Smooth muscle cell (in vitro differentiated cells): ENCODE data around the gene PLA2G7. TPM values are rescaled to one million over a fixed set of nuclear protein-coding genes. Genes with fewer than 3 reads are reported as not detected.
"Not testable (repeated sequence)": the region's sequence is repeated elsewhere in the genome, so short reads cannot be mapped to it uniquely, and the experiment has no call there.

Source experiments
- DNase-seq: peaks from one replicate; lab custom pipeline; 2025; ENCODE audit not compliant: unreplicated experiment; lab: John Stamatoyannopoulos, UW
- H2AFZ ChIP-seq: fragments of 200-600 bp; sonication (generic); 2 replicates; pipeline ENCODE4 v1.6.0; 2016; ENCODE audit warnings: antibody characterized with exemption, low read depth, mild to moderate bottlenecking
- H3F3A ChIP-seq: fragments of 200-600 bp; sonication (generic); 2 replicates; pipeline ENCODE4 v1.6.0; 2017; ENCODE audit warnings: antibody characterized with exemption, low read depth
- H3K27ac ChIP-seq: fragments of 200-600 bp; sonication (generic); 2 replicates; pipeline ENCODE4 v1.5.1; 2016; ENCODE audit warnings: low read depth, mild to moderate bottlenecking
- H3K27me3 ChIP-seq: fragments of 200-600 bp; sonication (generic); 2 replicates; pipeline ENCODE4 v1.6.1; 2016; ENCODE audit warnings: low read depth, mild to moderate bottlenecking
- H3K36me3 ChIP-seq: fragments of 200-600 bp; sonication (generic); 2 replicates; pipeline ENCODE4 v1.5.1; 2016; ENCODE audit warnings: low read depth
- H3K4me1 ChIP-seq: fragments of 200-600 bp; sonication (generic); 2 replicates; pipeline ENCODE4 v1.5.1; 2016; ENCODE audit warnings: low read depth
- H3K4me2 ChIP-seq: fragments of 200-600 bp; sonication (generic); 2 replicates; pipeline ENCODE4 v1.6.0; 2016; ENCODE audit warnings: mild to moderate bottlenecking
- H3K4me3 ChIP-seq: fragments of 200-600 bp; sonication (generic); 2 replicates; pipeline ENCODE4 v1.5.1; 2016; ENCODE audit warnings: mild to moderate bottlenecking
- H3K79me2 ChIP-seq: fragments of 200-600 bp; sonication (generic); 2 replicates; pipeline ENCODE4 v1.6.0; 2016; ENCODE audit warnings: low read depth, mild to moderate bottlenecking
- H3K9ac ChIP-seq: fragments of 200-600 bp; sonication (generic); 2 replicates; pipeline ENCODE4 v1.6.0; 2016; ENCODE audit warnings: low read depth
- H3K9me3 ChIP-seq: fragments of 200-600 bp; sonication (generic); replicated peaks from 2 replicates; pipeline ENCODE4 v1.5.1; 2016; ENCODE audit warnings: low read depth
- H4K20me1 ChIP-seq: fragments of 200-600 bp; sonication (generic); 2 replicates; pipeline ENCODE4 v1.6.0; 2016; ENCODE audit warnings: low read depth
- CTCF ChIP-seq: fragments of 200-600 bp; sonication (generic); IDR thresholded peaks from 2 replicates; pipeline ENCODE4 v1.5.1; 2017; ENCODE audit warnings: borderline replicate concordance, mild to moderate bottlenecking, antibody characterized with exemption; ENCODE audit not compliant: insufficient read depth, poor library complexity, severe bottlenecking
- WGBS: methylation state at CpG from one replicate; pipeline ENCODE4 v1.1.7; 2016; ENCODE audit warnings: low lambda C conversion rate; 5-methylcytosine and 5-hydroxymethylcytosine counted together
- polyA plus RNA-seq: library from polyadenylated mRNA; unstranded; fragments of >200 nt; fragmentation: Nextera tagmentation; extraction: Ambion mirVana; gene quantifications from 2 replicates; pipeline ENCODE4 v1.2.1, GENCODE V29; 2016
- total RNA-seq: library from RNA; depleted of rRNA; stranded (reverse); fragments of >200 nt; gene quantifications from 2 replicates; pipeline ENCODE4 v1.2.3, GENCODE V29; 2014

The PLA2G7 gene
- total and polyA plus RNA-seq, 2 experiments from 2014 or later = 0.30 to 1.2 TPM

GRCh38 chr6:46749731-46750130, 14.6 kb upstream of the PLA2G7 start:
- Histone ChIP-seq H2AFZ (no peak overlapping the region), H3F3A (no peaks in the 10 kb centered on the region), H4K20me1 (no peaks in the 10 kb centered on the region), H3K9ac (no peak overlapping the region), H3K27me3 (peaks cover 13% of the 10 kb centered on the region), H3K4me1 (no peaks in the 10 kb centered on the region), H3K9me3 (no peaks in the 10 kb centered on the region), H3K79me2 (no peaks in the 10 kb centered on the region), H3K36me3 (no peaks in the 10 kb centered on the region), H3K4me2 (no peak overlapping the region), H3K4me3 (no peak overlapping the region), H3K27ac (no peak overlapping the region)
- no peak for DNase-seq
- WGBS = 68% methylated on average over 5 of the region's 5 CpGs
- TF ChIP-seq CTCF = no peak

DNA sequence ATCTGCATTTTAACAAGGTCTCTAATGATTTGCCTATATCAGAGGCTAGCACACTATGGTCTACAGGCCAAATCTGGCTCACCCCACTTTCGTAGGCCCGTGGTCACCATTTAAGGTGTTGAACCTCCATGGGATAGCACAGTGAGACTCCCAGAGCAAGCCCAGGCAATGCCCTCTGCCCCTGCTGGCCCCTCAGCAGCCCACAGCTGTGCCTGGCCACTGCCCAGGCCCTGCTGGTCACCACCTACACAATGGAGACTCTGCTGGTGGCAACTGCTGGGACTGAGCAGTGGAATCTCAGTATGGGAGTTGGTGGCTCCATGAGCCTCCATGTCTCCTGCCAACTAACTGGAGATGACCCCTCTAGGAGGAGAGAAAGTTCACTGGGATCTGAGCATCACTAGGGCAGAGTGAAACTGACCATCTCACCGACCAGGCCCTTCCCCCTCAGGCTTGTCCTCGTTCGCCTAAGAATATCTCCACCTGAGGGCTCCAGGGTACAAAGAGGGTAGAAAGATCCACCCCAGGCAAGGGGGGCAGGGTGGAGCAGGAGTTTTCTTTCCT, 13.8 kb upstream of the PLA2G7 start:
- Histone ChIP-seq H3K27ac (no peak overlapping the region), H3K27me3 (peaks cover 10% of the 10 kb centered on the region), H3F3A (no peaks in the 10 kb centered on the region), H2AFZ (no peak overlapping the region), H3K4me1 (no peaks in the 10 kb centered on the region), H3K9me3 (no peaks in the 10 kb centered on the region), H3K4me2 (no peak overlapping the region), H3K36me3 (no peaks in the 10 kb centered on the region), H3K4me3 (no peak overlapping the region), H3K79me2 (no peaks in the 10 kb centered on the region), H3K9ac (no peak overlapping the region), H4K20me1 (no peaks in the 10 kb centered on the region)
- no peak for TF ChIP-seq CTCF
- DNase-seq = no peak
- WGBS = 90% methylated on average over 5 of the region's 5 CpGs

DNA sequence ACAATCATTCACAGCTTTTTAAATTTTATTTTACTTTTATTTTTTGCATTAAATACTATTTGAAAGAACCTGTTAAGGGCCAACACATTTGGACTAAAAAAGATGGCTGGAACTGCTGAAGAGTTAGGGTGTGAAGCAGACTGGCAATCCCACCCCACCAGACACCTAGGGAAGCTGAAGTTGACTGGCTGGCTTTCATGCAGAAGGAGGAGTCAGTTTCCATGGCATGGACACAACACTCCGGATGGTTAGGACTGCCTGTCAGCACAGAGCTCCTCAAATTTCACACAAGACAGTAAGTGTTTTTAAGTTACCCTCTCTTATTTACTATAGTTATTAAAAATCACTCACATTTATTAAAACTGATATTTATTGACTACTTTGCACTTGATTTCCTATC, 11.5 kb upstream of the PLA2G7 start, which contains the start of gene ANKRD66:
Gene ANKRD66, plus strand, starts transcription at position 238 of the 400 bp plus-strand sequence. CDS start 5,016 bp downstream, outside the sequence.
- no peak within 1 kb of the TSS for H3K4me2 ChIP-seq
- WGBS = 81% methylated on average over 1 of the region's 1 CpG
- no peak for TF ChIP-seq CTCF
- H3K79me2 ChIP-seq = no peaks in the 10 kb centered on the region
- no peaks in the 10 kb centered on the region for H3K36me3 ChIP-seq
- H3K4me1 ChIP-seq = no peaks in the 10 kb centered on the region
- no peak for DNase-seq
- no peak within 1 kb of the TSS for H2AFZ ChIP-seq
- H3K9ac ChIP-seq = no peak within 1 kb of the TSS
- no peaks in the 10 kb centered on the region for H3K9me3 ChIP-seq
- H3K27me3 ChIP-seq = peaks cover 9% of the 10 kb centered on the region
- H3K27ac ChIP-seq = no peak within 1 kb of the TSS
- H4K20me1 ChIP-seq = no peaks in the 10 kb centered on the region
- no peak within 1 kb of the TSS for H3K4me3 ChIP-seq
- no peaks in the 10 kb centered on the region for H3F3A ChIP-seq

DNA sequence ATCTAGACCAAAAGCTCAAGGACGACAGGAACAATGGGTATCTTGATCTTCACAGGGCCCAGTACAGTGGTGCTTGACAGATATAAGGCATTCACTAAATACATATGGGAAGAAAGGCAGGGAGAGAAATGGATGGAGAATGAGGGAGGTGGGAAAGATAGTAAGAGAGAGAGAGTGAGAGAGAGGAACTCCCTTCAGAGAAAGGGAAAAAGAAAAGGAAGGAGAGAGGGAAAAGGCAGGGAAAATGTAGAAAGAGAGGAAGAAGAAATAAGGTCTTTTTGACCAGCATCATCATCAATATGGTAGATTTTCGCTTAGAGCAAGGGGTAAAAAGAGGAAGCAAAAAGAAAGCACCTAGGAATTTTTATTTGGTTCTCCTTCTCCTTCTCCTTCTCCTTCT, 10.8 kb upstream of the PLA2G7 start:
- no peaks in the 10 kb centered on the region for H3K4me1 ChIP-seq
- no peak overlapping the region for H3K4me2 ChIP-seq
- no peak for DNase-seq
- no peak for TF ChIP-seq CTCF
- peaks cover 9% of the 10 kb centered on the region for H3K27me3 ChIP-seq
- WGBS = 82% methylated on average over 2 of the region's 2 CpGs
- H3K79me2 ChIP-seq = no peaks in the 10 kb centered on the region
- no peaks in the 10 kb centered on the region for H4K20me1 ChIP-seq
- H3K36me3 ChIP-seq = no peaks in the 10 kb centered on the region
- no peak overlapping the region for H3K9ac ChIP-seq
- H2AFZ ChIP-seq = no peak overlapping the region
- no peaks in the 10 kb centered on the region for H3F3A ChIP-seq
- H3K4me3 ChIP-seq = no peak overlapping the region
- no peak overlapping the region for H3K27ac ChIP-seq
- no peaks in the 10 kb centered on the region for H3K9me3 ChIP-seq

- not testable (repeated sequence) for H2AFZ ChIP-seq, DNase-seq, H3K4me1 ChIP-seq, H3K4me3 ChIP-seq, H3K36me3 ChIP-seq, H3K27me3 ChIP-seq, H3K9me3 ChIP-seq, H4K20me1 ChIP-seq, H3F3A ChIP-seq, H3K4me2 ChIP-seq, H3K79me2 ChIP-seq, H3K9ac ChIP-seq, H3K27ac ChIP-seq
- 86% methylated on average over 3 of the region's 3 CpGs for WGBS
Measured at GRCh38 chr6:46744159-46744725, 9.1 kb upstream of the PLA2G7 start.
